ENCODE measurements around the gene RGS2.

RGS2 gene

DNA sequence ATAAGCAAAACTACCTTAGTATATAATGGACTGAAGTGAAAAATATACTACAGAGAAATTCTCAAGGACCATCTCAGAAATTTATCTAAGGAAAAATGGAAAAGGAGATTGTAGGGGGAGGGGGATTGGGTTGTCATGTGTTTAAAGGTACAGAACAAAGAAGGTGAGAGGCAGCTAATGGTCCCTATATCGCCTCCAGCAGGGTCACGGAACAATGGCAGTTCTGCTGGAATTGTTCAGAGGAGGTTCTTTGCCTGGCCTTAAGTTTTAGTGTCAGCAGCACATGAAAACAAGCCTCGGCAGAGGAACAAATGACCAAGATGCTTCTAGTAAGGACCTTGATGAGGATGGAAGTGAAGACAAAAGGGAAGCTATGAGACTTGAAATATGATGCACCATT, 42.0 kb upstream of the RGS2 start:
- TF ChIP-seq, protein P1, sequence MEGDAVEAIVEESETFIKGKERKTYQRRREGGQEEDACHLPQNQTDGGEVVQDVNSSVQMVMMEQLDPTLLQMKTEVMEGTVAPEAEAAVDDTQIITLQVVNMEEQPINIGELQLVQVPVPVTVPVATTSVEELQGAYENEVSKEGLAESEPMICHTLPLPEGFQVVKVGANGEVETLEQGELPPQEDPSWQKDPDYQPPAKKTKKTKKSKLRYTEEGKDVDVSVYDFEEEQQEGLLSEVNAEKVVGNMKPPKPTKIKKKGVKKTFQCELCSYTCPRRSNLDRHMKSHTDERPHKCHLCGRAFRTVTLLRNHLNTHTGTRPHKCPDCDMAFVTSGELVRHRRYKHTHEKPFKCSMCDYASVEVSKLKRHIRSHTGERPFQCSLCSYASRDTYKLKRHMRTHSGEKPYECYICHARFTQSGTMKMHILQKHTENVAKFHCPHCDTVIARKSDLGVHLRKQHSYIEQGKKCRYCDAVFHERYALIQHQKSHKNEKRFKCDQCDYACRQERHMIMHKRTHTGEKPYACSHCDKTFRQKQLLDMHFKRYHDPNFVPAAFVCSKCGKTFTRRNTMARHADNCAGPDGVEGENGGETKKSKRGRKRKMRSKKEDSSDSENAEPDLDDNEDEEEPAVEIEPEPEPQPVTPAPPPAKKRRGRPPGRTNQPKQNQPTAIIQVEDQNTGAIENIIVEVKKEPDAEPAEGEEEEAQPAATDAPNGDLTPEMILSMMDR (IDR thresholded peaks at IDR 0.05) = no peak

- TF ChIP-seq, protein P1 (IDR thresholded peaks at IDR 0.05) = no peak
Observed at GRCh38 chr1:192767798-192768197, 41.0 kb upstream of the RGS2 start.

DNA sequence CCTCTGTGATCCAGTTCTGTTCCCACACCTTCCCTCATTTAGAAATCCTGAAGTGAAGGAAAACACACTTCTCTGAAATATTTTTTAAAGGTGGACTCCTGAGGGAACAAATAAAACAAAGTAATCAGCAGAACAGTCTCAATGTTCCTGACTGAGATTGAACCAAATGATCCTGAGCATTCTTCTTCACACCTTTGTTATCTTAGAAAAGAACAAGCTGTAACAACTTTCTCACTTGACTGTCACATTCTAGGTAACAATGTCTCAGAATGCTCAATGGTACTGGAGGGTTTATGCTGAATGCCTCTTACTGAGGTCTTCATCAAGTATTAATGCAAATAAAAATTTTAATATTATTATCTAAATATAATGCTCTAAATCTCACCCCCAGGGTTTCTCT, 40.4 kb upstream of the RGS2 start:
- TF ChIP-seq, protein P1 (IDR thresholded peaks at IDR 0.05) = no peak

- TF ChIP-seq, protein P1 (IDR thresholded peaks at IDR 0.05) = no peak
Observed at GRCh38 chr1:192771341-192771740, 37.5 kb upstream of the RGS2 start.

GRCh38 chr1:192775631-192776030, 33.2 kb upstream of the RGS2 start:
- TF ChIP-seq, protein P1 (IDR thresholded peaks at IDR 0.05) = no peak

DNA sequence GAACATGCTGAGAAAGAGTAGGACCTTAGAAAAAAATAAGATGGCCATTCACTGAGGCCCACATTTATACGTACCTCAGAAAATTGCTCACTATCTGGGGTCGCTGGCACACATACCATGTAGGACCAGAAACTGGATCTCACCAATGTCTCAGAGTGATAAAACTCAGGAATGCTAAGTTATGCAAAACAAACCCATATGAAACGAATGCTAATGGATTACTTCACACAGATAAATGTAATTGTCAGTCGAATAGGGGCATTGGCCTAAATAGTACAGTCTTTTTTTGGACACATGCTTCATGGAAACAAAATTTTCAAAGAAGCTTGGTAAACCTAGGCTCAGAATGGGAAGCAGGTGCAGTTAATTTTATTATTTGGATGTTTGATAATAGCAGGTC, 32.6 kb upstream of the RGS2 start:
- TF ChIP-seq, protein P1 (IDR thresholded peaks at IDR 0.05) = no peak

- TF ChIP-seq, protein P1 (IDR thresholded peaks at IDR 0.05) = no peak
Observed at GRCh38 chr1:192776998-192777397, 31.8 kb upstream of the RGS2 start.

DNA sequence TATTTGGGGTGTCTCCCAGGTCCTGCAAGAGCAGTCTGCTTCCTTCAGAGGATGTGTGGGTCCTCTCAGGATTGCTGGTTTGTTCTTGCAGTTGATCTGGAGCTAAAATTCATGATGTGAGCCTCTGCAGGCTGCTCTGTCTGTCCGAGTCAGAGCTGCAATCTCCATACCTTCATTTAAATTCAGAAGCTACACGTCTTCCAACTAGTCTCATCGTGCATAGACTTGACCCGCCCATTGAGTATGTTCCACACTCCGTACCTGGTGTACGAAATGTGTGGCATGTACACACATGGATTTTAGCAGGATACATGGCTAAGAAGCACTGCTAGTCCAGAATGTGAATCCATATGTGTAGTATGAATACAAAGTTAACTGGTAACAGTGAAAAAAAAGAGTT, 25.0 kb upstream of the RGS2 start:
- TF ChIP-seq, protein P1 (IDR thresholded peaks at IDR 0.05) = no peak

Data from LNCAP (cell line).